ENCODE results near the gene ANXA6. TPM values are rescaled to one million over a fixed set of nuclear protein-coding genes. Genes with fewer than 3 reads are reported as not detected.
A peak's percentile ranks its signal among the peaks of the same experiment; 100 is the strongest.

Gene ANXA6
- total and polyA plus RNA-seq, 2 of the 4 experiments (the other 2 are of a cell fraction), result 355 to 610 TPM

- Histone ChIP-seq H2BK20ac (ENCODE audit: low read depth, low read length) (no peak overlapping the region), H2AFZ (replicated peaks; ENCODE audit: low read length, poor library complexity) (no peak overlapping the region), H3K4me1 (ENCODE audit: control insufficient read depth, insufficient read depth, low read length) (peaks cover 30% of the 10 kb centered on the region), H4K20me1 (ENCODE audit: insufficient read depth, low read length) (peaks cover 96% of the 10 kb centered on the region), H2BK15ac (ENCODE audit: low read depth, low read length) (no peak overlapping the region), H3K9ac (ENCODE audit: low read depth, low read length) (no peak overlapping the region), H3K27me3 (ENCODE audit: control insufficient read depth, insufficient read depth, low read length) (no peaks in the 10 kb centered on the region), H3K4me2 (ENCODE audit: low read depth, low read length) (no peak overlapping the region), H3K18ac (ENCODE audit: low read depth, low read length) (no peak overlapping the region), H4K8ac (ENCODE audit: low read depth in 2 of 2, low read length in 2 of 2) (no peak overlapping the region), H3K56ac (ENCODE audit: extremely low read depth, insufficient read depth, low read length) (no peak overlapping the region), H2AK9ac (replicated peaks; ENCODE audit: low read depth, low read length, poor library complexity) (no peak overlapping the region), H4K91ac (ENCODE audit: insufficient read depth, low read depth, low read length) (no peak overlapping the region), H3K14ac (replicated peaks; ENCODE audit: low read depth, low read length) (no peak overlapping the region), H2BK5ac (ENCODE audit: low read depth, low read length, poor library complexity, severe bottlenecking) (no peak overlapping the region), H3K4ac (ENCODE audit: low read depth, low read length) (no peak overlapping the region), H3K9me1 (ENCODE audit: insufficient read depth, low read length) (peaks cover 40% of the 10 kb centered on the region), H3K27ac (ENCODE audit: insufficient read depth, low read length) (peak overlapping the region; percentile 6; the same call in 1 of the 2 replicates), H2AK5ac (ENCODE audit: low read depth, low read length) (no peak overlapping the region), H3K36me3 (ENCODE audit: control insufficient read depth, insufficient read depth, low read length) (peaks cover 24% of the 10 kb centered on the region), H3K79me1 (ENCODE audit: low read depth in 1 of 2, low read length in 2 of 2) (peaks cover 20 to 92% of the 10 kb centered on the region in 2 experiments), H4K5ac (ENCODE audit: low read depth, low read length) (no peak overlapping the region), H3K4me3 (ENCODE audit: insufficient read depth, low read depth, low read length) (no peak overlapping the region), H3K23ac (ENCODE audit: low read depth, low read length) (peak overlapping the region; percentile 25; the same call in 1 of the 2 replicates), H2BK120ac (ENCODE audit: low read depth, low read length) (no peak overlapping the region), H3K9me3 (ENCODE audit: control insufficient read depth, insufficient read depth, low read length) (no peaks in the 10 kb centered on the region)
- intact Hi-C loops (cut with micrococcal nuclease) (no loop called here), in situ Hi-C loops (cut with MboI; ENCODE audit: low sequenced_read_pairs) (no loop called here), dilution Hi-C loops (cut with HindIII; ENCODE audit: low sequenced_read_pairs, unreplicated experiment) (no loop called here)
- WGBS, 2 experiments (ENCODE audit: extremely low coverage in 2 of 2, insufficient read length in 1 of 2), result no CpG with 5 or more reads among the region's 5 CpGs
- BruUV-seq (replicated peaks), result no TSS peak
- CTCF ChIA-PET, result no interaction called here
- POLR2A ChIA-PET (ENCODE audit: unreplicated experiment), result no interaction called here
- DNase-seq, result peak; percentile 47
- ATAC-seq (ENCODE audit: low read depth), result no peak
- TF ChIP-seq CTCF (conservative IDR thresholded peaks at IDR 0.05; ENCODE audit: low read depth, low read length) (no peak), MXI1 (IDR thresholded peaks at IDR 0.05; ENCODE audit: borderline replicate concordance, low read depth, low read length) (no peak), MAFK (IDR thresholded peaks at IDR 0.05; ENCODE audit: low read depth, low read length) (no peak), MAZ (IDR thresholded peaks at IDR 0.05; ENCODE audit: borderline replicate concordance, low read depth, low read length) (no peak), NFE2L2 (IDR thresholded peaks at IDR 0.05; ENCODE audit: low read depth, low read length) (no peak), BHLHE40 (IDR thresholded peaks at IDR 0.05; ENCODE audit: low read depth, low read length) (no peak), CEBPB (IDR thresholded peaks at IDR 0.05; ENCODE audit: low read depth, low read length) (no peak; the same call in 1 of the 2 replicates), RFX5 (IDR thresholded peaks at IDR 0.05; ENCODE audit: low read depth, low read length) (no peak), USF2 (IDR thresholded peaks at IDR 0.05; ENCODE audit: low read depth, low read length) (no peak)
These were observed 5.8 kb downstream of the ANXA6 start for GRCh38 chr5:151151793-151152192.

All from IMR-90 (cell line).